ENCODE results near the gene GFER.
A peak's percentile ranks its signal among the peaks of the same experiment; 100 is the strongest.
"Not testable (repeated sequence)": the region's sequence is repeated elsewhere in the genome, so short reads cannot be mapped to it uniquely, and the experiment has no call there.

GFER gene

DNA sequence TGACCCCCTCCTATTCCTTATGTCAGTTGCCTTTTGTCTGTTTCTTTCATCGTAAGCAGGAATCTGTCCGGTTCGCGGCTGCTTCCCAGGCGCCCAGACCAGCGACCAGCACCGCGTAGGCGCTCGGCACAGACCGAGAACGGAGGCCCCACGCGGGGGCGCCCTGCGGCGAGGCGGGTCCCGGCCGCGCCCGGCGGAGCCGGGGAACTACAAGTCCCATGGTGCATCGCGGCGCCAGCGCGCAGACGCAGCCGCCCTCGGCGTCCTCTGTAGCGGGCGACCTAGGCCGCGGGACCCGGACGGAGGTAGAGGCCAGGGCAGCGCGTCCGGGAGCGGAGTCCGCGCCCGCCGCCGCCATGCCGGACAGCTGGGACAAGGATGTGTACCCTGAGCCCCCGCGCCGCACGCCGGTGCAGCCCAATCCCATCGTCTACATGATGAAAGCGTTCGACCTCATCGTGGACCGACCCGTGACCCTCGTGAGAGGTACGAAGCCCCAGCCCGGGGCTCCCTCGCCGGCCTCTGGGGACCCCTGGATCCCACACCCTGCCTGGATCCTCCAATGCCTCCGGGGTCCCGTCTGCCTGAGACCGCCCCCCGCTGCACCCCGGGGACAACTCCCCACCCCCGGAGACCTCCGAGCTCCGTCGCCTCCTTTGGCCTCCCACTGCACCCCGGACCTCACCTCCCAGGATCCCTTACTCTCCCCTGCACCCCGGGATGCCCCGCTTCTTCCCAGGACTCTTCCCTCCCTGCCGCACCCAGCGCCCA is 24.5 kb upstream of the GFER start, which contains the start of gene NDUFB10:
TSS of gene NDUFB10 (plus strand) at position 270 of the 771 bp plus-strand sequence. CDS start at position 357, 87 bp downstream.
- Histone ChIP-seq H3K27ac (ENCODE audit: low read depth, low read length) (peak within 1 kb of the TSS; percentile 86), H3K27me3 (ENCODE audit: control insufficient read depth in 1 of 2, insufficient read depth in 2 of 2, low read length in 2 of 2) (no peaks in the 10 kb centered on the region), H3K4me3 (ENCODE audit: low read depth in 1 of 2, low read length in 2 of 2) (peak within 1 kb of the TSS; percentile 70 to 79), H3K36me3 (ENCODE audit: insufficient read depth, low read length) (peaks cover 32% of the 10 kb centered on the region), H3K9me3 (ENCODE audit: low read length) (no peaks in the 10 kb centered on the region), H3K4me1 (ENCODE audit: insufficient read depth, low read length) (peaks cover 24% of the 10 kb centered on the region), H3K9ac (ENCODE audit: low read length) (peak within 1 kb of the TSS; percentile 53)

DNA sequence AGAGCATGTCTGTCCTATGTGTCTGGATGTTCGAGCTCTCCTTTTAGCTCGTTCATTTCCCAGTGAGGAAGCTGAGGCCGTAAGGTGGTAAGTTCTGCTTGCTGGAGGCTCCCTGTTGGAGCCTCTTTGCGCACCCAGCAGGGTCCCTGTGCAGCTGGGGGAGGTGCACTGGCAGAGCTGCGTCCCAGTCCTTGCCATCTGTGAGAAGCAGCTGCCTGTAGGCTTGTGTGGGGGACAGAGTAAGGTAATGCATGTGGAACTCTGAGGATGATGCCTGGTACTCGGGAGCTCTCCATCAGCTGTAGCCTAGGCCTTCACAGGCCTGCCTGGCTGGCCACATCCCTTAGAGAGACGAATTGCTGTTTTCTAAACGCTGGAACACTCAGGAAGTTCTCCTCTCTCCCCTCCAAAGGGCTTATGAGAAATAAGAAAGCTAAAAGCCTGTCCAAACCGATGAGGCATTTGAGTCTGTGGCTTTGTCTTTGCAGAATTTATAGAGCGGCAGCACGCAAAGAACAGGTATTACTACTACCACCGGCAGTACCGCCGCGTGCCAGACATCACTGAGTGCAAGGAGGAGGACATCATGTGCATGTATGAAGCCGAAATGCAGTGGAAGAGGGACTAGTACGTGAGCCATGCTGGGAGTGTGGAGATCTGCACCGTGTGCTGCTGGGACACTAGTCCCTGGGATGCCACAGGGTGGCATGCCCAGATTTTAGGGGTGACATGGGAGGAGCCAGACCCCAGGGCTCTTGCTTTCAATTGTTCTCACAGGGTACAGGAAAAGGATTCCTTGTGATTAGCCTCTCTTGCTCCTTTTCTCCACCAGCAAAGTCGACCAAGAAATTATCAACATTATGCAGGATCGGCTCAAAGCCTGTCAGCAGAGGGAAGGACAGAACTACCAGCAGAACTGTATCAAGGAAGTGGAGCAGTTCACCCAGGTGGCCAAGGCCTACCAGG is 23.0 kb upstream of the GFER start:
- Histone ChIP-seq H3K4me3 (ENCODE audit: low read depth in 1 of 2, low read length in 2 of 2) (peak overlapping the region in 1 of 2 donors; percentile 70), H3K27ac (ENCODE audit: low read depth, low read length) (peak overlapping the region; percentile 47), H3K36me3 (ENCODE audit: insufficient read depth, low read length) (peaks cover 36% of the 10 kb centered on the region), H3K4me1 (ENCODE audit: insufficient read depth, low read length) (peaks cover 30% of the 10 kb centered on the region), H3K9me3 (ENCODE audit: low read length) (no peaks in the 10 kb centered on the region), H3K9ac (ENCODE audit: low read length) (peak overlapping the region; percentile 53), H3K27me3 (ENCODE audit: control insufficient read depth in 1 of 2, insufficient read depth in 2 of 2, low read length in 2 of 2) (no peaks in the 10 kb centered on the region)

DNA sequence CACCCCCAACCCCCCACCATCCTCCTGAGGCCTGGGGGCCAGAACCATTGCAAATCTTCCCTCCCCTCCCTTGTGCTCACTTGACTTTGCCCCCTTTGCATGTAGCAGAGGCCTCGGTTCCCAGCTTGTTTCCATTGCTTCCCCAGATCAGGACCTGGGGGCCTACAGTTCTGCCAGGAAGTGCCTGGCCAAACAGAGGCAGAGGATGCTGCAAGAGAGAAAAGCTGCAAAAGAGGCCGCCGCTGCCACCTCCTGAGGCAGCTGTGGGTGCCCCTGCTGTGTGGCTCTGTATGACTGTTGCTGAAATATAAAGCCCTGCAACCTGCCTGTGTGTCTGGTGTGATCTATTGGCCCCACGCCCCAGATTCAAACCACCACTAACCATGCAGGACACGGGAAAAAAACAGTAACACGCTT is 22.3 kb upstream of the GFER start:
- no peaks in the 10 kb centered on the region for H3K9me3 ChIP-seq (ENCODE audit: low read length)
- H3K27me3 ChIP-seq (ENCODE audit: control insufficient read depth in 1 of 2, insufficient read depth in 2 of 2, low read length in 2 of 2) = no peaks in the 10 kb centered on the region
- H3K9ac ChIP-seq (ENCODE audit: low read length) = no peak overlapping the region
- H3K4me1 ChIP-seq (ENCODE audit: insufficient read depth, low read length) = peaks cover 31% of the 10 kb centered on the region
- peaks cover 36% of the 10 kb centered on the region for H3K36me3 ChIP-seq (ENCODE audit: insufficient read depth, low read length)
- H3K4me3 ChIP-seq (ENCODE audit: low read depth in 1 of 2, low read length in 2 of 2) = no peak overlapping the region
- H3K27ac ChIP-seq (ENCODE audit: low read depth, low read length) = no peak overlapping the region

- H3K9ac ChIP-seq (ENCODE audit: low read length); H3K27me3 ChIP-seq (ENCODE audit: control insufficient read depth in 1 of 2, insufficient read depth in 2 of 2, low read length in 2 of 2); H3K4me3 ChIP-seq (ENCODE audit: low read depth in 1 of 2, low read length in 2 of 2); H3K9me3 ChIP-seq (ENCODE audit: low read length); H3K27ac ChIP-seq (ENCODE audit: low read depth, low read length): not testable (repeated sequence)
- peaks cover 31% of the 10 kb centered on the region for H3K4me1 ChIP-seq (ENCODE audit: insufficient read depth, low read length)
- peaks cover 36% of the 10 kb centered on the region for H3K36me3 ChIP-seq (ENCODE audit: insufficient read depth, low read length)
Observed at GRCh38 chr16:1962161-1963153, 21.5 kb upstream of the GFER start.

GRCh38 chr16:1963806-1964505 is 20.0 kb upstream of the GFER start:
- Histone ChIP-seq H3K27ac (ENCODE audit: low read depth, low read length) (peak overlapping the region; percentile 55), H3K4me1 (ENCODE audit: insufficient read depth, low read length) (peaks cover 27% of the 10 kb centered on the region), H3K9me3 (ENCODE audit: low read length) (no peaks in the 10 kb centered on the region), H3K9ac (ENCODE audit: low read length) (peak overlapping the region; percentile 43), H3K27me3 (ENCODE audit: control insufficient read depth in 1 of 2, insufficient read depth in 2 of 2, low read length in 2 of 2) (no peaks in the 10 kb centered on the region), H3K36me3 (ENCODE audit: insufficient read depth, low read length) (peaks cover 36% of the 10 kb centered on the region), H3K4me3 (ENCODE audit: low read depth in 1 of 2, low read length in 2 of 2) (peak overlapping the region; percentile 47 to 76)

- Histone ChIP-seq H3K4me3 (ENCODE audit: low read depth in 1 of 2, low read length in 2 of 2) (peak within 1 kb of the TSS; percentile 76 to 81), H3K36me3 (ENCODE audit: insufficient read depth, low read length) (peaks cover 36% of the 10 kb centered on the region), H3K27me3 (ENCODE audit: control insufficient read depth in 1 of 2, insufficient read depth in 2 of 2, low read length in 2 of 2) (no peaks in the 10 kb centered on the region), H3K9ac (ENCODE audit: low read length) (peak within 1 kb of the TSS; percentile 96), H3K27ac (ENCODE audit: low read depth, low read length) (peak within 1 kb of the TSS; percentile 98), H3K9me3 (ENCODE audit: low read length) (no peaks in the 10 kb centered on the region), H3K4me1 (ENCODE audit: insufficient read depth, low read length) (peaks cover 25% of the 10 kb centered on the region)
Observed at GRCh38 chr16:1964506-1965395, 19.2 kb upstream of the GFER start, which contains the start of gene RPS2. Gene RPS2, minus strand, starts transcription at chr16:1964826. Its CDS starts 201 bp downstream, at chr16:1964625.

- H3K9me3 ChIP-seq (ENCODE audit: low read length) = no peaks in the 10 kb centered on the region
- H3K9ac ChIP-seq (ENCODE audit: low read length) = peak overlapping the region; percentile 96
- H3K27ac ChIP-seq (ENCODE audit: low read depth, low read length) = peak overlapping the region; percentile 98
- no peaks in the 10 kb centered on the region for H3K27me3 ChIP-seq (ENCODE audit: control insufficient read depth in 1 of 2, insufficient read depth in 2 of 2, low read length in 2 of 2)
- H3K4me3 ChIP-seq (ENCODE audit: low read depth in 1 of 2, low read length in 2 of 2) = peak overlapping the region; percentile 76 to 81
- H3K4me1 ChIP-seq (ENCODE audit: insufficient read depth, low read length) = peaks cover 23% of the 10 kb centered on the region
- peaks cover 36% of the 10 kb centered on the region for H3K36me3 ChIP-seq (ENCODE audit: insufficient read depth, low read length)
Observed at GRCh38 chr16:1965396-1966001, 18.5 kb upstream of the GFER start.

GRCh38 chr16:1966460-1966859 is 17.5 kb upstream of the GFER start, which contains the start of gene RNF151:
Gene RNF151, plus strand, starts transcription at chr16:1966856. Its CDS starts 26 bp downstream, at chr16:1966882.
- Histone ChIP-seq H3K27me3 (ENCODE audit: control insufficient read depth in 1 of 2, insufficient read depth in 2 of 2, low read length in 2 of 2) (no peaks in the 10 kb centered on the region), H3K4me3 (ENCODE audit: low read depth in 1 of 2, low read length in 2 of 2) (peak within 1 kb of the TSS; percentile 76 to 81), H3K9me3 (ENCODE audit: low read length) (no peaks in the 10 kb centered on the region), H3K9ac (ENCODE audit: low read length) (peak within 1 kb of the TSS; percentile 96), H3K27ac (ENCODE audit: low read depth, low read length) (peak within 1 kb of the TSS; percentile 98), H3K36me3 (ENCODE audit: insufficient read depth, low read length) (peaks cover 28% of the 10 kb centered on the region), H3K4me1 (ENCODE audit: insufficient read depth, low read length) (peaks cover 22% of the 10 kb centered on the region)

DNA sequence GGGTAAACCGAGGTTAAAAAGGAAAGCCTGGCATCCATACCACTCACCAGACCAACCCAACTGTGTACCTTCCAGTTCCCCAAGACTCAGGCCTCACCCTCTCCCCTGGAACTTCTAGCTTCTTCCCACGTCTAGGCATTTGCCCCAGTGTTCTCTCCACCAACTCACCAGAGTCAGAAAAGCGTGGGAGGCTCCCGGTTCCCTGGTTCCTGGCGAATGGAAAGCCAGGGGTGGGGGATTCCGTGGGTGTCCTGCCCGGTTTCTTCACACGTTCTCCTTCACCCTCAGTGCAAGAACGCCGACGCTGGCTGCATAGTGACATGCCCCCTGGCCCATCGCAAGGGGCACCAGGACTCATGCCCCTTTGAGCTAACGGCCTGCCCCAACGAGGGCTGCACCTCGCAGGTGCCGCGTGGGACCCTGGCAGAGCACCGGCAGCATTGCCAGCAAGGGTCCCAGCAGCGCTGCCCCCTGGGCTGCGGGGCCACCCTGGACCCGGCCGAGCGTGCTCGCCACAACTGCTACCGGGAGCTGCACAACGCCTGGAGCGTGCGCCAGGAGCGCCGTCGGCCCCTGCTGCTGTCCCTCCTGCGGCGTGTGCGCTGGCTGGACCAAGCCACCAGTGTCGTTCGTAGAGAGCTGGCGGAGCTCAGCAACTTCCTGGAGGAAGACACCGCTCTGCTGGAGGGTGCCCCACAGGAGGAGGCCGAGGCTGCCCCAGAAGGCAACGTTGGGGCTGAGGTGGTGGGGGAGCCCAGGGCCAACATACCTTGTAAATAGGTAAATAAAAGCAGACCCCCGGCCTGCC is 15.6 kb upstream of the GFER start:
- H3K4me3 ChIP-seq (ENCODE audit: low read depth in 1 of 2, low read length in 2 of 2) = no peak overlapping the region
- H3K27me3 ChIP-seq (ENCODE audit: control insufficient read depth in 1 of 2, insufficient read depth in 2 of 2, low read length in 2 of 2) = no peaks in the 10 kb centered on the region
- no peak overlapping the region for H3K9ac ChIP-seq (ENCODE audit: low read length)
- H3K27ac ChIP-seq (ENCODE audit: low read depth, low read length) = no peak overlapping the region
- H3K9me3 ChIP-seq (ENCODE audit: low read length) = no peaks in the 10 kb centered on the region
- peaks cover 31% of the 10 kb centered on the region for H3K4me1 ChIP-seq (ENCODE audit: insufficient read depth, low read length)
- peaks cover 10% of the 10 kb centered on the region for H3K36me3 ChIP-seq (ENCODE audit: insufficient read depth, low read length)
